MCF 10A (cell line): ENCODE results near the gene PRRT3. TPM values are rescaled to one million over a fixed set of nuclear protein-coding genes. Genes with fewer than 3 reads are reported as not detected.
"Not testable (repeated sequence)": the region's sequence is repeated elsewhere in the genome, so short reads cannot be mapped to it uniquely, and the experiment has no call there.

ENCODE experiments used
- BruUV-seq: library from RNA; stranded (reverse); fragments of 400-500 nt; replicated peaks from 2 replicates; lab custom pipeline; 2021; lab: Mats Ljungman, UMichigan
- CTCF ChIA-PET: fragments of 300-600 bp; sonication (Branson Sonifier 250); formaldehyde crosslinking; extraction: SDS; loops from one replicate; lab custom pipeline; 2021; ENCODE audit warnings: antibody characterized with exemption, inconsistent platforms; lab: Yijun Ruan, JAX
- POLR2A ChIA-PET: fragments of 300-600, 350-650 bp; sonication (Branson Sonifier 250); formaldehyde crosslinking; extraction: SDS; loops from one replicate; lab custom pipeline; 2020; ENCODE audit warnings: antibody characterized with exemption, inconsistent platforms; lab: Yijun Ruan, JAX
- DNase-seq: peaks from one replicate; pipeline ENCODE4 v3.0.0-alpha.2; 2018; ENCODE audit not compliant: unreplicated experiment
- H3K27ac Mint-ChIP-seq: one replicate; pipeline ENCODE4 v1.8.0; 2022; ENCODE audit warnings: mild to moderate bottlenecking, low read depth, mixed read lengths; ENCODE audit not compliant: unreplicated experiment
- H3K27me3 Mint-ChIP-seq: one replicate; pipeline ENCODE4 v1.8.0; 2022; ENCODE audit warnings: mixed read lengths; ENCODE audit not compliant: insufficient read depth, unreplicated experiment
- H3K36me3 Mint-ChIP-seq: one replicate; pipeline ENCODE4 v1.8.0; 2022; ENCODE audit warnings: mild to moderate bottlenecking, moderate library complexity, mixed read lengths; ENCODE audit not compliant: insufficient read depth, unreplicated experiment
- H3K4me1 Mint-ChIP-seq: one replicate; pipeline ENCODE4 v1.8.0; 2022; ENCODE audit warnings: mixed read lengths; ENCODE audit not compliant: insufficient read depth, unreplicated experiment
- H3K4me3 Mint-ChIP-seq: one replicate; pipeline ENCODE4 v1.8.0; 2022; ENCODE audit warnings: mild to moderate bottlenecking, moderate library complexity, mixed read lengths; ENCODE audit not compliant: unreplicated experiment
- H3K9me3 Mint-ChIP-seq: one replicate; pipeline ENCODE4 v1.8.0; 2022; ENCODE audit warnings: mixed read lengths; ENCODE audit not compliant: unreplicated experiment
- CTCF ChIP-seq: fragments of 200-600 bp; IDR thresholded peaks from one replicate; pipeline ENCODE4 v1.8.0; 2022; ENCODE audit warnings: antibody characterized with exemption, mild to moderate bottlenecking; ENCODE audit not compliant: unreplicated experiment
- intact Hi-C: fragments of 100-400 bp; cut with micrococcal nuclease; formaldehyde crosslinking; loops from 2 replicates; pipeline ENCODE4 v1.14.1; 2022
- total RNA-seq: library from RNA; stranded (reverse); gene quantifications from 2 replicates; pipeline ENCODE4 v1.2.3, GENCODE V29; 2022

Gene PRRT3
- total RNA-seq, 1 experiment from 2014 or later: 1.3 TPM

DNA sequence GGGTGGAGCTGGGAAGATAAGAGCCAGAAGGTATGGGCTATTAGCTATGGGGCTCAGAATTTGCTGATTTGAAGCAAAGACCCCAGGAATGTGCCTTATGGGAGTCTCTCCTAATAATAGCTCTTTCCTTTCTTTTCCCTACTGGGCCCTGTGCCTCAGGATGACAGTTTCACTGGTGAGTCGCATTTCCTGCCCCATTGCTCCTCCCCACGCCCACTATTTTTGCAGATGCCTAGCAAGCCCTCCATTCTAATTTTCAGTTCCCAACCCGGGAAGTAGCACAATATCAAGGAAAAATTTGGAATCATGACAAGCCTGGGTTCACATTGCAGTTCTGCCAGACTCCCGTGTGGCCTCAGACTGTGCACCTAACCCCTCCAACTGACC, 49.0 kb downstream of the PRRT3 start:
- ChIA-PET CTCF (interaction anchor here (0.5 to 2.4 kb wide), 9 partner anchors 10 to 64 kb away, joined by 3 to 11 read pairs (median 4); partner anchors contain the start of genes CRELD1 and RPUSD3), POLR2A (interaction anchor here (1.4 to 5.6 kb wide), 12 partner anchors 9 to 110 kb away, joined by 5 to 60 read pairs (median 10); partner anchors contain the start of genes ARPC4, CRELD1, IL17RC and TADA3)
- Mint-ChIP-seq H3K27ac (peak overlapping the region; percentile 80), H3K27me3 (no peaks in the 10 kb centered on the region), H3K4me3 (peak overlapping the region; percentile 79), H3K36me3 (peaks cover 9% of the 10 kb centered on the region), H3K9me3 (no peaks in the 10 kb centered on the region), H3K4me1 (peaks cover 37% of the 10 kb centered on the region)
- DNase-seq: peak; percentile 30
- no TSS peak for BruUV-seq
- no peak for TF ChIP-seq CTCF
- intact Hi-C loops: no loop called here

- peak within 1 kb of the TSS; percentile 80 for H3K27ac Mint-ChIP-seq
- ChIA-PET POLR2A (interaction anchor here (1.4 to 5.6 kb wide), 12 partner anchors 9 to 110 kb away, joined by 5 to 60 read pairs (median 10); partner anchors contain the start of genes ARPC4, CRELD1, IL17RC and TADA3), CTCF (interaction anchor here (0.5 to 2.4 kb wide), 15 partner anchors 9 to 549 kb away, joined by 3 to 11 read pairs (median 3); partner anchors contain the start of genes CRELD1 and RPUSD3)
- no peaks in the 10 kb centered on the region for H3K9me3 Mint-ChIP-seq
- intact Hi-C loops: no loop called here
- peak within 1 kb of the TSS; percentile 79 for H3K4me3 Mint-ChIP-seq
- peaks cover 5% of the 10 kb centered on the region for H3K36me3 Mint-ChIP-seq
- DNase-seq: peak; percentile 39
- peaks cover 43% of the 10 kb centered on the region for H3K4me1 Mint-ChIP-seq
- no TSS peak for BruUV-seq
- H3K27me3 Mint-ChIP-seq: no peaks in the 10 kb centered on the region
- TF ChIP-seq CTCF: no peak
Observed at GRCh38 chr3:9902372-9903237, 49.6 kb downstream of the PRRT3 start, which contains the start of gene IL17RE. Gene IL17RE, plus strand, starts transcription at chr3:9902848. Its CDS starts 85 bp downstream, at chr3:9902933.

DNA sequence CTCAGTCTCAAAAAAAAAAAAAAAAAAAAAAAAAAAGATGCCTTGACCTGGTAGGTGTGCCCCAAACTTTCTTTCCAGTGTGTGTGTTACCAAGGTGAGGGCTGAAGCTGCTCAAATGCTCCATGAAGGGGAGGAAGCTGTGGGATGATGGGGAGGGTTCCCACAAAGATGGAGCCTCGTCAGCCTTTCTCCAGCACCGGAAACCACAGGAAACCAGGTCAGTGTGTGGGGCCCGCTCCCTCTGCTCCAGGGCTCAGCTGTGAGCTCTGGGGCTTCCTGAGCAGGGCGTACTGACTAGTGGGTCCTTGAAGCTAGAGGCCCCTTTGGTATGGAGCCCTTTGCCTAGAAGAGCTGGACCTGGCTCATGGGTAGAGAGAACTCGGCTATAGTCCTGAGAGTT, 50.2 kb downstream of the PRRT3 start:
- ChIA-PET POLR2A (interaction anchor here (1.4 to 5.6 kb wide), 12 partner anchors 8 to 109 kb away, joined by 4 to 60 read pairs (median 10); partner anchors contain the start of genes ARPC4, CRELD1, IL17RC and TADA3), CTCF (interaction anchor here (0.6 to 1.9 kb wide), 8 partner anchors 9 to 549 kb away, joined by 3 to 7 read pairs (median 3); partner anchors contain the start of gene CRELD1)
- Mint-ChIP-seq H3K27me3 (no peaks in the 10 kb centered on the region), H3K4me1 (peaks cover 49% of the 10 kb centered on the region), H3K27ac (no peak overlapping the region), H3K36me3 (peaks cover 5% of the 10 kb centered on the region), H3K9me3 (no peaks in the 10 kb centered on the region), H3K4me3 (peak overlapping the region; percentile 79)
- no TSS peak for BruUV-seq
- no peak for DNase-seq
- TF ChIP-seq CTCF: no peak
- intact Hi-C loops: no loop called here

GRCh38 chr3:9900965-9901415, 51.2 kb downstream of the PRRT3 start:
- H3K27me3 Mint-ChIP-seq, H3K27ac Mint-ChIP-seq, DNase-seq, H3K36me3 Mint-ChIP-seq, H3K9me3 Mint-ChIP-seq, BruUV-seq, intact Hi-C loops, H3K4me3 Mint-ChIP-seq: not testable (repeated sequence)
- POLR2A ChIA-PET: interaction anchor here (1.3 to 5.6 kb wide), 4 partner anchors 9 to 57 kb away, joined by 3 to 60 read pairs (median 10); partner anchors contain the start of genes IL17RC and RPUSD3
- peaks cover 55% of the 10 kb centered on the region for H3K4me1 Mint-ChIP-seq
- CTCF ChIA-PET: interaction anchor here (0.5 to 1.9 kb wide), 6 partner anchors 8 to 52 kb away, joined by 3 to 7 read pairs (median 4); no protein-coding TSS in a partner anchor
